Amniotic stem cell (primary cell): Measurements from ENCODE around the gene NEK9.

Source experiments
- DNase-seq: peaks from one replicate; lab custom pipeline; 2025; lab: John Stamatoyannopoulos, UW

NEK9 gene

GRCh38 chr14:75067212-75067611 is 59.6 kb downstream of the NEK9 start:
- DNase-seq = no peak

- no peak for DNase-seq
Measured at GRCh38 chr14:75066691-75067090, 60.2 kb downstream of the NEK9 start.

GRCh38 chr14:75064205-75064567 is 62.7 kb downstream of the NEK9 start:
- no peak for DNase-seq

GRCh38 chr14:75063491-75064204 is 63.2 kb downstream of the NEK9 start, which contains the start of gene ACYP1:
TSS of gene ACYP1 (minus strand) at chr14:75064024. CDS start at chr14:75063553, 471 bp downstream.
- DNase-seq = peak; percentile 68

GRCh38 chr14:75063013-75063412 is 63.8 kb downstream of the NEK9 start:
- no peak for DNase-seq

GRCh38 chr14:75060420-75060819 is 66.4 kb downstream of the NEK9 start:
- no peak for DNase-seq

GRCh38 chr14:75059642-75060041 is 67.2 kb downstream of the NEK9 start:
- DNase-seq = no peak

- DNase-seq = no peak
Measured at GRCh38 chr14:75054421-75054820, 72.4 kb downstream of the NEK9 start.

DNA sequence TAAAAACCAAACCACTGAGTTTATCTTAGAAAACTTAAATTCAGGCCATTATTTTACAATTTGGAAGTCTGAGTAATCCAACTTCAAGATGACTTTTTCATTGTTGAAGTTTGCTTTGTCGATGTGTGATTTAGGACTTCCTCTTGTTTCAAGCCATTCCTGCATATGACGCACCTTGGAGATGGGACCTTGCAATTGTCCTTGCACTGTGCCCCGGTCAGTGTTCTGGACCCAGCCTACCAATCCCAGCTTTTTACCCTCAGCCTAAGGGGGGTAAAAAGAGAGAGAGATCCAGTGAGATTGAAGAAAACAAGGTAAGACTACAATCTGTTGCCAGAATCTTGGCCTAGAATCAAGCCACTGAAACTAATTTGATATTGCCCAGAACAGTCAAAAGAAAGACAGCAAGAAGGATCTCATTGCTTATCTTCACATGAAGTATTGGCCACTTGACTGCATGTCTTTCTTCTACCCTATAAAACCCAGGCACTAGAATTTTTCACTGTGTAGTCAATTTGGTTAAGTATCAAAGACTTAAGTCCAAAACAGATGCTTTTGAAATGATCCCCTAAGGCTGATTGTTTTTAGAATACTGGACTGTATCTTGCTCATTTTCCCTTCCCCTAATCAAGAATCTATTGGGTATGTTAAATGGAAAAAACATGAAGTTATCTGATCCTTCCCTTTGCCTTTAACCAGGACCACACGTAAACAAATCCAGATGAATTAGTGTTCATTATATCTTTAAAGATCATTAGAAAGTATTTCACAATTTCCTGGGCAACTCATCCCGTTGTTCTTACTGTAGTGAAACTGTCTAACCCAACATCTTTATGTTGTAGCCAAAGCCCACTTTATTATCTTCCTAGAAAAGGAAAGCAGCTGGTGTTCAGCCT is 73.2 kb downstream of the NEK9 start:
- DNase-seq = no peak

- no peak for DNase-seq
Measured at GRCh38 chr14:75051556-75051899, 75.3 kb downstream of the NEK9 start.

DNA sequence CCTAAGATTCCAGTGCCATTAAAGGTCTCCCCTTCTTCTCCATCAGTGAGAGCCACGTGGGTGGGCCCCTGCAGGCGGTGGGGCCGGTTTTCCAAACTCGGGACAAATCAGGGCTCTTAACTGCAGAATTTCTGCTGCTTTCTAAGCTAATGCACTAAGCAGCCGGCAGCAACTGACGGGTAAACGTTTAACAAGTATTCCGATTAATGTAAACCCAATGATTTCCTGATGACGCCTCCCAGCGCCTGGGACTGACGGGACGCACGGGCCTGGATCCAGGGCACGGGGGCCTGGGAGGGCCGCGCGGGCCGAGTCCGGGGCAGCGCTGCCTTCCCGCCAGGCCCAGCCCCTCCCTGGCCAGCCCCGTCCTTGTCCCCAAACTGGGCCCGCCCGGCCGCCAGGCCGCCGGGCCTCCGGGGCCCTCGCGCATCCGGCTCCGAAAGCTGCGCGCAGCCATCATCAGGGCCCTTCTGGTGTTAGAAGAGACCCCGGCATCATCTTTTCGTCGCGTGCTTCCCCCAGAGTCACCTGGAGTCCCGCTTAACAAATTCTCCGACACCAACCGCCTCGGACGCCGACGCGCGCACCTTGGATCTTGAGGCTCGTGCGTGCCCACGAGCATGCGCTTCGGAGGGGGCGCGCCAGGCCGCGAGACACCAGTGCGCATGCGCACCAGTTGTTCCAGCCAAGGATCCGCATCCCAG is 75.8 kb downstream of the NEK9 start, which contains the start of gene MLH3:
TSS of gene MLH3 (minus strand) at position 616 of the 704 bp plus-strand sequence. CDS start 1,812 bp downstream, outside the sequence.
- peak; percentile 49 for DNase-seq

- DNase-seq = no peak
Measured at GRCh38 chr14:75049731-75050201, 77.1 kb downstream of the NEK9 start.

DNA sequence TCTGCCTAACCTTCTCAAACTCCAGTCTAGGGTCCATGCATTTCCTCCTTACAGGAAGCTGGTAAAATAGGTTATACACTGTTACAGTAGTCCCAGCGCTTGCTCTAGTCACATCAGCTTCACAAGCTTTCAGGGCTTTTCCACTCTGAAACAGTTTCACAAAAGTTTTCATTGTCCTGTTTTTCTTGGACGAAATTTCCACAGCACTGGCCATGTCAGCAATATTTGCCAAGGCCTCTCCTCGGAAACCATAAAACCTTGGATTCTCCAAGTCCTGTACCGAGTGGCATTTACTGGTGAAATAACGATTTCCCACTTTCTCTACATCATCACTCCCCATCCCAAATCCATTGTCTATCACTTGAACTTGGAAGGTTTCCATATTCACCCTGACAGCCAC is 77.7 kb downstream of the NEK9 start:
- no peak for DNase-seq

DNA sequence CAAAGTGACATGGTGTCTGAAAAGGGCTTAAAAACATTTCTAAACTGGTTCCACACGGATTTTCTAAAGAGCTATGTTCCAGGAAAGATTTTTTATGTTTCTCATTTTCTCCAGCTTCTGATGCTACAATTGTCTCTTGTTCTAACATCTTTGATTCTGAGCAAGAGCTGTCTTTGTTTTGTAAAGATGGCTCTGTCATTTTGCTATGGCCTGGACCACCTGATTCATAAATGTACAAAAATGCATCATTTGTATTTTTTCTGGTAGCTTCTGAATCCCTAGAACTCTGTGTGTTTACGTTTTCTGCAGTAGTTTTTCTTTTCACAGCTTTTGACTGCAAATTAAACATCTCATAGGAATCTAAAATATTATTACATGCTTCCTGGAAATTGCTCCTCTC is 78.7 kb downstream of the NEK9 start:
- DNase-seq = no peak

- DNase-seq = no peak
Measured at GRCh38 chr14:75047506-75047905, 79.3 kb downstream of the NEK9 start.

- DNase-seq = no peak
Measured at GRCh38 chr14:75046899-75047298, 79.9 kb downstream of the NEK9 start.

DNA sequence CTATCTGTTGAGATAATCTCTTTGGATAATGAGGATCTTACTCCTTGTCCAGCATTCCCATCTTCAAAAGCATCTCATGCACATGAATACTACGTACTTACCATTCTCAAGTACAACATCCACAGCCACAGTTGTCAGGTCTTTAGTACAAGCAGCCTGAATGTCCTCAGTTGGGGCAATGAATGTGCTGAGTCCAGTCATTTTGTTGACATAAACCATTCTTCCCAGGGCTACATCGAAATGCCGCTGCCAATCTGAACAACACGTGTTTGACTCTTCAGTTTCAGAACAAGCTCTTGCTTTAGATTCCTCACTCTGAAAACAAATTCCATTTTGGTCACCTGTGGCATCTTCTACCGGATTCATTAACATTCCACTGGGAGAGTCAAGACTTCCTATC is 80.6 kb downstream of the NEK9 start:
- DNase-seq = no peak

DNA sequence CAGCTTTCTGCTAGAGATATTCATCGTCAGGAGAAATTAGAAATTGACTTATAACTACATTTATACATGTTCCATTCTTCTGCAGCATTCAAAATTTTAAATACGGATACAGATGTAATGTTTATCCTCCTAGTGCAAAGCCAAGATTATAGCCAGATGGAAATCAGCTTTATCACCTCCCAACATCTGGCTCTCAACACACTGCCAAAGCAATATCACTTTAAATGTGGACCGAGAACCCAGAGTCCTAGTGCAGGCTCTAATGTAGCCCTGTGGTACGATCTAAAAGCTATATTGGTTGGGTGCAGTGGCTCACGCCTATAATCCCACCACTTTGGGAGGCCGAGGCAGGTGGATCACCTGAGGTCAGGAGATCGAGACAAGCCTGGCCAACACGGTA is 82.1 kb downstream of the NEK9 start:
- no peak for DNase-seq

DNA sequence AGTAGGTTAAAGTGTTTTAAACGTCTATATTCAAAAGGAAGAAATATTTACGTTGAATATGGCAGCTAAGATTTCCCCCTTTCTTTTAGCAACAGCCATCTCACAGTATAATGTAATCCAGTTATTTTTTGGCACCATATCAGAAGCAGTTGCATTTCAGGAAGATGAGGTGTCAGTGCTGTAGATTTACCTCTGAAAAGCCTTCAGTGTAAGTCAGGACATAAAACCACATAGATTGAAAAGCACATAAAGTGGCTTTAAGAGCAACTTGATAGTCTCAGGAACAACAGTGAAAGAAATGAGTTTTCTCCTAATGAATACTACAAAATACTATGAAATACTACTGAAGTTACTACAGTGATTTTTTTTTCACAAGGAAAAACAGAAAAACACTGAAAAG is 82.5 kb downstream of the NEK9 start:
- no peak for DNase-seq

DNA sequence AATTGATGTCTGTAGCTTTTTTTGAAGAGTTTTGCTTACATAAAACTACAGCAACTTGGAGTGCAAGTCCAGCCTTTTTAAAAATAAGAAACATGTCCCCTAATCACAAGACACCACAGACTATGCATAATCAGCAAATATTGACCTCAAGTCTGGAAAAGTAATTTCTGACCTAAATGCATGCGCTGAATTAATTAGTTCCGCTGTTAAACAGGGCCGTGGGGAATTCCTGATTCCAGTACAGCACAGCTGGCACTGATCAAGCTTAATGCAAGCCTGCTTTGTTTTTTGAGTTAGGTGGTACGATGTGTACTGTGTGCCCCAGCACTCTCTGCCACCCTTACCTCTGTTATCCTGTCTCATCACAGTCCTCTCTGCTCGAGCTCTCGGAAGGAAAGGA is 84.8 kb downstream of the NEK9 start:
- no peak for DNase-seq

DNA sequence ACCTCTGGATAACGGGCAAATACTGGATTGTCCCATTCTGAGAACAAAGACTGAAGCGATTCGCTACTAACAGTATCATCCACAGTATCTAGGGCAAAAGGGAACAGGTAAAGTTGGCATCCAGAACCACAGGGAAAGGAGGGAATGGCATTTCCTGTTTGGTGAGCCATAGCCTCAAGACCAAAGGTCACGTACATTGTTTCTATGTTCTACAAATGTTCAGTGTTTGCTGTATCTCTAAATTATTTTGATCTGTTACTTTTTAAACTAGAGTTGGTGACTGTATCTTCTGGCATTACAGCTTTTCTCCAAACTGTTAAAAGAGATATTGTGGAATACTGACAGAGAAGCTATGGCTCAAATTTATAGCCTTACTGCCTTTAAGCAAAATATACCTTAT is 85.2 kb downstream of the NEK9 start:
- no peak for DNase-seq

DNA sequence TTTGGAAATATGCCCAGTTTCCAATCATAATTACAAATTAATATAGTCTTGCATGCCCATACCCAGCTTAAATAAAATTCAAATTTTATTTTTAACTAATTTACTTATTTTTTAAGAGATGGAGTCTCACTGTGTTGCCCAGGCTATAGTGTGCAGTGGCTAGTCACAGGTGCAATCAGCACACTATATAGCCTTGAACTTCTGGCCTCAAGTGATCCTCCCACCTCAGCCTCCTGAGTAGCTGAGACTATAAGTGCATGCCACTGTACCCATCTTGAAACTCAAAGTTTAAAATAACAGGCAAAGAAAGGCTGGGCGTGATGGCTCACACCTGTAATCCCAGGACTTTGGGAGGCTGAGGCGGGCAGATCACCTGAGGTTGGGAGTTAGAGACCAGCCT is 85.9 kb downstream of the NEK9 start:
- no peak for DNase-seq

GRCh38 chr14:75040507-75040906 is 86.3 kb downstream of the NEK9 start:
- no peak for DNase-seq
